CD4-positive, alpha-beta memory T cell (primary cell): ENCODE measurements around the gene CDK1. TPM values are rescaled to one million over a fixed set of nuclear protein-coding genes. Genes with fewer than 3 reads are reported as not detected.

Source experiments
- CTCF ChIA-PET: fragments of 350-600 bp; sonication (Branson Sonifier 250); formaldehyde crosslinking; loops from one replicate; lab custom pipeline; 2021; ENCODE audit warnings: inconsistent platforms; ENCODE audit not compliant: partially characterized antibody; lab: Charles Lee
- POLR2A ChIA-PET: fragments of 350-600 bp; sonication (Branson Sonifier 250); formaldehyde crosslinking; loops from one replicate; lab custom pipeline; 2021; ENCODE audit not compliant: partially characterized antibody; lab: Charles Lee
- DNase-seq, 5 donors: peaks; one replicate each; pipeline versions ENCODE4 v3.0.0 to v3.0.0-alpha.2; 2020 to 2022; ENCODE audit warnings: mixed read lengths in 1 of 5
- H3K27ac ChIP-seq: one replicate; pipeline ENCODE4 v1.7.0; 2013; ENCODE audit warnings: low read depth, low read length
- H3K27me3 ChIP-seq: 2 replicates; pipeline ENCODE4 v1.7.0; 2013; ENCODE audit warnings: mild to moderate bottlenecking, low read length, moderate library complexity; ENCODE audit not compliant: insufficient read depth
- H3K36me3 ChIP-seq: 2 replicates; pipeline ENCODE4 v1.7.0; 2013; ENCODE audit warnings: mild to moderate bottlenecking, low read length, moderate library complexity; ENCODE audit not compliant: insufficient read depth
- H3K4me1 ChIP-seq: 2 replicates; pipeline ENCODE4 v1.7.0; 2013; ENCODE audit warnings: mild to moderate bottlenecking, low read length, moderate library complexity; ENCODE audit not compliant: insufficient read depth
- H3K4me3 ChIP-seq, 2 donors: one replicate each; pipeline ENCODE4 v1.7.0; 2013; ENCODE audit warnings: low read length in 2 of 2, mild to moderate bottlenecking in 1 of 2
- H3K9me3 ChIP-seq, 2 donors: one replicate each; pipeline ENCODE4 v1.7.0; 2013; ENCODE audit warnings: low read length in 2 of 2, control low read depth in 1 of 2; ENCODE audit not compliant: control insufficient read depth in 1 of 2
- H3K27ac Mint-ChIP-seq, 7 donors: one replicate each; pipeline ENCODE4 v1.8.0; 2020 to 2021; ENCODE audit warnings: mixed read lengths in 7 of 7, mild to moderate bottlenecking in 6 of 7, inconsistent platforms in 3 of 7, moderate library complexity in 3 of 7
- H3K27me3 Mint-ChIP-seq, 2 donors: one replicate each; pipeline ENCODE4 v1.8.0; 2020 to 2021; ENCODE audit warnings: mixed read lengths in 2 of 2
- H3K36me3 Mint-ChIP-seq, 2 donors: one replicate each; pipeline ENCODE4 v1.8.0; 2020 to 2021; ENCODE audit warnings: mixed read lengths in 2 of 2, inconsistent platforms in 1 of 2, mild to moderate bottlenecking in 1 of 2
- H3K4me1 Mint-ChIP-seq, 4 donors: one replicate each; pipeline ENCODE4 v1.8.0; 2020 to 2021; ENCODE audit warnings: mixed read lengths in 4 of 4, mild to moderate bottlenecking in 1 of 4
- H3K4me3 Mint-ChIP-seq, 8 donors: one replicate each; pipeline ENCODE4 v1.8.0; 2020 to 2021; ENCODE audit warnings: mixed read lengths in 8 of 8, mild to moderate bottlenecking in 7 of 8, moderate library complexity in 6 of 8, inconsistent platforms in 3 of 8
- H3K9me3 Mint-ChIP-seq, 8 donors: one replicate each; pipeline ENCODE4 v1.8.0; 2020 to 2021; ENCODE audit warnings: mixed read lengths in 8 of 8, mild to moderate bottlenecking in 5 of 8, inconsistent platforms in 3 of 8, moderate library complexity in 1 of 8
- intact Hi-C: fragments of 100-400 bp; cut with micrococcal nuclease; formaldehyde crosslinking; loops from one replicate; pipeline ENCODE4 v1.15.1; 2023
- polyA plus RNA-seq, 2 donors: library from polyadenylated mRNA; unstranded; fragments of 300-500 nt; fragmentation: Illumina TruSeq; gene quantifications; one replicate each; pipeline ENCODE4 v1.2.3, GENCODE V29; 2021
- total RNA-seq, 2 experiments: library from RNA; stranded (reverse); gene quantifications; one replicate each; pipeline ENCODE4 v1.2.3, GENCODE V29; 2021

The CDK1 gene
- total and polyA plus RNA-seq, 4 experiments from 2014 or later, result 0.34 to 1.6 (median 1.1) TPM

GRCh38 chr10:60788544-60788943, 10.3 kb downstream of the CDK1 start:
- H3K27ac Mint-ChIP-seq, result peak overlapping the region in 2 of 7 donors; percentile 11 to 78
- H3K27ac ChIP-seq, result no peak overlapping the region
- no peaks in the 10 kb centered on the region for H3K9me3 ChIP-seq
- H3K27me3 Mint-ChIP-seq, result no peaks in the 10 kb centered on the region
- H3K4me1 Mint-ChIP-seq, result peaks cover 33 to 72% (median 52%) of the 10 kb centered on the region in 4 donors
- no peak overlapping the region for H3K4me3 ChIP-seq
- ChIA-PET CTCF (interaction anchor here (1.1 kb wide), 2 partner anchors 10 to 26 kb away, joined by 3 to 4 read pairs; partner anchors contain the start of gene CDK1), POLR2A (interaction anchor here (1.2 kb wide), 1 partner anchor 10 kb away, joined by 4 read pairs; the partner anchor contains the start of gene CDK1)
- H3K4me1 ChIP-seq, result peaks cover 72% of the 10 kb centered on the region
- no peaks in the 10 kb centered on the region for H3K36me3 ChIP-seq
- no peaks in the 10 kb centered on the region for H3K27me3 ChIP-seq
- no peak for DNase-seq
- intact Hi-C loops, result no loop called here
- no peaks in the 10 kb centered on the region for H3K36me3 Mint-ChIP-seq
- H3K9me3 Mint-ChIP-seq, result peaks cover 0 to 2% (median 0%) of the 10 kb centered on the region in 8 donors
- H3K4me3 Mint-ChIP-seq, result peak overlapping the region in 2 of 8 donors; percentile 11 to 58

GRCh38 chr10:60789340-60789739, 11.1 kb downstream of the CDK1 start:
- Histone ChIP-seq H3K4me3 (no peak overlapping the region), H3K9me3 (no peaks in the 10 kb centered on the region), H3K27ac (no peak overlapping the region), H3K36me3 (no peaks in the 10 kb centered on the region), H3K4me1 (peaks cover 66% of the 10 kb centered on the region), H3K27me3 (no peaks in the 10 kb centered on the region)
- intact Hi-C loops, result loop anchor here (1.0 kb wide), 1 partner anchor 11 kb away; the partner anchor contains the start of gene CDK1
- peaks cover 33 to 64% (median 48%) of the 10 kb centered on the region in 4 donors for H3K4me1 Mint-ChIP-seq
- H3K9me3 Mint-ChIP-seq, result peaks cover 0 to 2% (median 0%) of the 10 kb centered on the region in 8 donors
- ChIA-PET POLR2A (interaction anchor here (0.9 kb wide), 1 partner anchor 86 kb away, joined by 3 read pairs; no protein-coding TSS in a partner anchor), CTCF (interaction anchor here (1.7 kb wide), 1 partner anchor 11 kb away, joined by 5 read pairs; the partner anchor contains the start of gene CDK1)
- no peaks in the 10 kb centered on the region for H3K27me3 Mint-ChIP-seq
- H3K4me3 Mint-ChIP-seq, result peak overlapping the region in 2 of 8 donors; percentile 0 to 42
- H3K27ac Mint-ChIP-seq, result peak overlapping the region in 1 of 7 donors; percentile 43
- H3K36me3 Mint-ChIP-seq, result no peaks in the 10 kb centered on the region
- no peak for DNase-seq

- Mint-ChIP-seq H3K9me3 (no peaks in the 10 kb centered on the region), H3K4me1 (peaks cover 13 to 23% (median 20%) of the 10 kb centered on the region in 4 donors), H3K27me3 (no peaks in the 10 kb centered on the region), H3K36me3 (no peaks in the 10 kb centered on the region), H3K27ac (no peak overlapping the region), H3K4me3 (peak overlapping the region in 2 of 8 donors; percentile 9 to 38)
- Histone ChIP-seq H3K27ac (no peak overlapping the region), H3K9me3 (no peaks in the 10 kb centered on the region), H3K4me1 (peaks cover 24% of the 10 kb centered on the region), H3K4me3 (no peak overlapping the region), H3K27me3 (no peaks in the 10 kb centered on the region), H3K36me3 (no peaks in the 10 kb centered on the region)
- intact Hi-C loops, result no loop called here
- DNase-seq, result no peak
- ChIA-PET CTCF (interaction anchor here (1.6 kb wide), 2 partner anchors 22 kb away, joined by 4 to 6 read pairs; no protein-coding TSS in a partner anchor), POLR2A (no interaction called here)
These were observed 16.7 kb downstream of the CDK1 start for GRCh38 chr10:60794953-60795352.

GRCh38 chr10:60795465-60796202, 17.4 kb downstream of the CDK1 start:
- DNase-seq, result no peak
- ChIA-PET POLR2A (interaction anchor here (0.9 kb wide), 1 partner anchor 8 kb away, joined by 4 read pairs; no protein-coding TSS in a partner anchor), CTCF (interaction anchor here (0.8 to 1.6 kb wide), 3 partner anchors 10 to 21 kb away, joined by 3 to 4 read pairs (median 3); no protein-coding TSS in a partner anchor)
- no peak overlapping the region for H3K27ac Mint-ChIP-seq
- peaks cover 6 to 18% (median 14%) of the 10 kb centered on the region in 4 donors for H3K4me1 Mint-ChIP-seq
- H3K36me3 ChIP-seq, result no peaks in the 10 kb centered on the region
- intact Hi-C loops, result no loop called here
- H3K27me3 Mint-ChIP-seq, result no peaks in the 10 kb centered on the region
- no peaks in the 10 kb centered on the region for H3K27me3 ChIP-seq
- H3K36me3 Mint-ChIP-seq, result no peaks in the 10 kb centered on the region
- H3K27ac ChIP-seq, result no peak overlapping the region
- no peak overlapping the region for H3K4me3 ChIP-seq
- no peaks in the 10 kb centered on the region for H3K9me3 ChIP-seq
- no peak overlapping the region for H3K4me3 Mint-ChIP-seq
- peaks cover 17% of the 10 kb centered on the region for H3K4me1 ChIP-seq
- no peaks in the 10 kb centered on the region for H3K9me3 Mint-ChIP-seq

GRCh38 chr10:60796481-60796880, 18.2 kb downstream of the CDK1 start:
- ChIA-PET CTCF (interaction anchor here (1.6 kb wide), 1 partner anchor 20 kb away, joined by 4 read pairs; no protein-coding TSS in a partner anchor), POLR2A (interaction anchor here (0.9 kb wide), 1 partner anchor 7 kb away, joined by 4 read pairs; no protein-coding TSS in a partner anchor)
- Histone ChIP-seq H3K27me3 (no peaks in the 10 kb centered on the region), H3K36me3 (no peaks in the 10 kb centered on the region), H3K9me3 (no peaks in the 10 kb centered on the region), H3K4me1 (peaks cover 8% of the 10 kb centered on the region), H3K27ac (no peak overlapping the region), H3K4me3 (no peak overlapping the region)
- intact Hi-C loops, result no loop called here
- Mint-ChIP-seq H3K27me3 (no peaks in the 10 kb centered on the region), H3K4me1 (peaks cover 0 to 10% (median 8%) of the 10 kb centered on the region in 4 donors), H3K36me3 (no peaks in the 10 kb centered on the region), H3K4me3 (no peak overlapping the region), H3K9me3 (no peaks in the 10 kb centered on the region), H3K27ac (peak overlapping the region in 1 of 7 donors; percentile 77)
- DNase-seq, result no peak

- no peaks in the 10 kb centered on the region for H3K9me3 Mint-ChIP-seq
- CTCF ChIA-PET, result no interaction called here
These were observed 18.9 kb downstream of the CDK1 start for GRCh38 chr10:60797200-60797599.

GRCh38 chr10:60798031-60798430, 19.8 kb downstream of the CDK1 start:
- Mint-ChIP-seq H3K4me1 (peaks cover 0 to 7% (median 4%) of the 10 kb centered on the region in 4 donors), H3K9me3 (no peaks in the 10 kb centered on the region), H3K27ac (no peak overlapping the region), H3K27me3 (no peaks in the 10 kb centered on the region), H3K36me3 (no peaks in the 10 kb centered on the region), H3K4me3 (no peak overlapping the region)
- H3K4me1 ChIP-seq, result no peaks in the 10 kb centered on the region
- intact Hi-C loops, result no loop called here
- H3K36me3 ChIP-seq, result no peaks in the 10 kb centered on the region
- DNase-seq, result no peak
- no peaks in the 10 kb centered on the region for H3K27me3 ChIP-seq
- ChIA-PET CTCF (no interaction called here), POLR2A (no interaction called here)
- no peak overlapping the region for H3K4me3 ChIP-seq
- no peaks in the 10 kb centered on the region for H3K9me3 ChIP-seq
- no peak overlapping the region for H3K27ac ChIP-seq

More at GRCh38 chr10:60797200-60797599, 18.9 kb downstream of the CDK1 start:
- peaks cover 2% of the 10 kb centered on the region for H3K4me1 ChIP-seq
- POLR2A ChIA-PET, result no interaction called here
- H3K36me3 Mint-ChIP-seq, result no peaks in the 10 kb centered on the region
- H3K27ac Mint-ChIP-seq, result no peak overlapping the region
- no peak for DNase-seq
- no peak overlapping the region for H3K4me3 ChIP-seq
- intact Hi-C loops, result no loop called here
- no peaks in the 10 kb centered on the region for H3K9me3 ChIP-seq
- H3K27me3 ChIP-seq, result no peaks in the 10 kb centered on the region
- H3K4me1 Mint-ChIP-seq, result peaks cover 0 to 10% (median 8%) of the 10 kb centered on the region in 4 donors
- no peaks in the 10 kb centered on the region for H3K27me3 Mint-ChIP-seq
- H3K27ac ChIP-seq, result no peak overlapping the region
- no peak overlapping the region for H3K4me3 Mint-ChIP-seq
- H3K36me3 ChIP-seq, result no peaks in the 10 kb centered on the region
